CD4-positive, alpha-beta memory T cell (primary cell): ENCODE measurements around the gene BIRC3. TPM values are rescaled to one million over a fixed set of nuclear protein-coding genes. Genes with fewer than 3 reads are reported as not detected.

Experiments used
- CTCF ChIA-PET: fragments of 350-600 bp; sonication (Branson Sonifier 250); formaldehyde crosslinking; loops from one replicate; lab custom pipeline; 2021; ENCODE audit warnings: inconsistent platforms; ENCODE audit not compliant: partially characterized antibody; lab: Charles Lee
- POLR2A ChIA-PET: fragments of 350-600 bp; sonication (Branson Sonifier 250); formaldehyde crosslinking; loops from one replicate; lab custom pipeline; 2021; ENCODE audit not compliant: partially characterized antibody; lab: Charles Lee
- DNase-seq, 5 donors: peaks; one replicate each; pipeline versions ENCODE4 v3.0.0 to v3.0.0-alpha.2; 2020 to 2022; ENCODE audit warnings: mixed read lengths in 1 of 5
- H3K27ac ChIP-seq: one replicate; pipeline ENCODE4 v1.7.0; 2013; ENCODE audit warnings: low read depth, low read length
- H3K27me3 ChIP-seq: 2 replicates; pipeline ENCODE4 v1.7.0; 2013; ENCODE audit warnings: mild to moderate bottlenecking, low read length, moderate library complexity; ENCODE audit not compliant: insufficient read depth
- H3K36me3 ChIP-seq: 2 replicates; pipeline ENCODE4 v1.7.0; 2013; ENCODE audit warnings: mild to moderate bottlenecking, low read length, moderate library complexity; ENCODE audit not compliant: insufficient read depth
- H3K4me1 ChIP-seq: 2 replicates; pipeline ENCODE4 v1.7.0; 2013; ENCODE audit warnings: mild to moderate bottlenecking, low read length, moderate library complexity; ENCODE audit not compliant: insufficient read depth
- H3K4me3 ChIP-seq, 2 donors: one replicate each; pipeline ENCODE4 v1.7.0; 2013; ENCODE audit warnings: low read length in 2 of 2, mild to moderate bottlenecking in 1 of 2
- H3K9me3 ChIP-seq, 2 donors: one replicate each; pipeline ENCODE4 v1.7.0; 2013; ENCODE audit warnings: low read length in 2 of 2, control low read depth in 1 of 2; ENCODE audit not compliant: control insufficient read depth in 1 of 2
- H3K27ac Mint-ChIP-seq, 7 donors: one replicate each; pipeline ENCODE4 v1.8.0; 2020 to 2021; ENCODE audit warnings: mixed read lengths in 7 of 7, mild to moderate bottlenecking in 6 of 7, inconsistent platforms in 3 of 7, moderate library complexity in 3 of 7
- H3K27me3 Mint-ChIP-seq, 2 donors: one replicate each; pipeline ENCODE4 v1.8.0; 2020 to 2021; ENCODE audit warnings: mixed read lengths in 2 of 2
- H3K36me3 Mint-ChIP-seq, 2 donors: one replicate each; pipeline ENCODE4 v1.8.0; 2020 to 2021; ENCODE audit warnings: mixed read lengths in 2 of 2, inconsistent platforms in 1 of 2, mild to moderate bottlenecking in 1 of 2
- H3K4me1 Mint-ChIP-seq, 4 donors: one replicate each; pipeline ENCODE4 v1.8.0; 2020 to 2021; ENCODE audit warnings: mixed read lengths in 4 of 4, mild to moderate bottlenecking in 1 of 4
- H3K4me3 Mint-ChIP-seq, 8 donors: one replicate each; pipeline ENCODE4 v1.8.0; 2020 to 2021; ENCODE audit warnings: mixed read lengths in 8 of 8, mild to moderate bottlenecking in 7 of 8, moderate library complexity in 6 of 8, inconsistent platforms in 3 of 8
- H3K9me3 Mint-ChIP-seq, 8 donors: one replicate each; pipeline ENCODE4 v1.8.0; 2020 to 2021; ENCODE audit warnings: mixed read lengths in 8 of 8, mild to moderate bottlenecking in 5 of 8, inconsistent platforms in 3 of 8, moderate library complexity in 1 of 8
- intact Hi-C: fragments of 100-400 bp; cut with micrococcal nuclease; formaldehyde crosslinking; loops from one replicate; pipeline ENCODE4 v1.15.1; 2023
- polyA plus RNA-seq, 2 donors: library from polyadenylated mRNA; unstranded; fragments of 300-500 nt; fragmentation: Illumina TruSeq; gene quantifications; one replicate each; pipeline ENCODE4 v1.2.3, GENCODE V29; 2021
- total RNA-seq, 2 experiments: library from RNA; stranded (reverse); gene quantifications; one replicate each; pipeline ENCODE4 v1.2.3, GENCODE V29; 2021

BIRC3 gene
- 100 to 1,000 TPM; 197 to 198 TPM for total RNA-seq
- 10 to 100 TPM; 82.5 to 86.3 TPM for polyA plus RNA-seq

GRCh38 chr11:102317099-102317767 is at the start of gene BIRC3:
Gene BIRC3, plus strand, starts transcription at chr11:102317484. Its CDS starts 7,026 bp downstream, at chr11:102324510.
- peaks cover 0 to 4% (median 0%) of the 10 kb centered on the region in 8 donors for H3K9me3 Mint-ChIP-seq
- H3K4me3 Mint-ChIP-seq = peak within 1 kb of the TSS; percentile 90 to 100 (median 96)
- H3K27me3 Mint-ChIP-seq = no peaks in the 10 kb centered on the region
- Histone ChIP-seq H3K27ac (peak within 1 kb of the TSS; percentile 95), H3K4me3 (peak within 1 kb of the TSS; percentile 94 to 96), H3K4me1 (peaks cover 59% of the 10 kb centered on the region), H3K27me3 (no peaks in the 10 kb centered on the region), H3K36me3 (no peaks in the 10 kb centered on the region), H3K9me3 (no peaks in the 10 kb centered on the region)
- peaks cover 28 to 40% of the 10 kb centered on the region in 2 donors for H3K36me3 Mint-ChIP-seq
- ChIA-PET POLR2A (interaction anchor here (1.0 to 6.0 kb wide), 12 partner anchors 8 to 135 kb away, joined by 3 to 149 read pairs (median 7); no protein-coding TSS in a partner anchor), CTCF (interaction anchor here (1.0 to 18.2 kb wide), 6 partner anchors 9 to 349 kb away, joined by 4 to 654 read pairs (median 22); partner anchors contain the start of gene TMEM123)
- H3K4me1 Mint-ChIP-seq = peaks cover 46 to 81% (median 58%) of the 10 kb centered on the region in 4 donors
- peak within 1 kb of the TSS; percentile 90 to 99 (median 99) for H3K27ac Mint-ChIP-seq
- intact Hi-C loops = loop anchor here (1.0 to 2.0 kb wide), 4 partner anchors 11 to 136 kb away; partner anchors contain the start of gene BIRC2
- DNase-seq = peak; percentile 93 to 99 (median 96)

GRCh38 chr11:102267609-102268008 is 49.7 kb upstream of the BIRC3 start:
- POLR2A ChIA-PET = interaction anchor here (1.4 to 2.0 kb wide), 2 partner anchors 20 to 26 kb away, joined by 4 to 6 read pairs; no protein-coding TSS in a partner anchor
- H3K36me3 Mint-ChIP-seq = no peaks in the 10 kb centered on the region
- Histone ChIP-seq H3K4me1 (peaks cover 23% of the 10 kb centered on the region), H3K27me3 (no peaks in the 10 kb centered on the region), H3K9me3 (no peaks in the 10 kb centered on the region), H3K27ac (no peak overlapping the region), H3K36me3 (no peaks in the 10 kb centered on the region), H3K4me3 (no peak overlapping the region)
- intact Hi-C loops = loop anchor here (1.0 to 2.0 kb wide), 2 partner anchors 49 to 352 kb away; partner anchors contain the start of genes BIRC3 and CEP126
- H3K9me3 Mint-ChIP-seq = no peaks in the 10 kb centered on the region
- peak overlapping the region in 6 of 7 donors; percentile 34 to 88 (median 76) for H3K27ac Mint-ChIP-seq
- CTCF ChIA-PET = interaction anchor here (0.7 to 2.3 kb wide), 11 partner anchors 13 to 399 kb away, joined by 3 to 12 read pairs (median 5); no protein-coding TSS in a partner anchor
- DNase-seq = no peak
- H3K4me1 Mint-ChIP-seq = peaks cover 19 to 37% (median 26%) of the 10 kb centered on the region in 4 donors
- H3K27me3 Mint-ChIP-seq = peaks cover 0 to 4% of the 10 kb centered on the region in 2 donors
- peak overlapping the region in 7 of 8 donors; percentile 50 to 80 (median 65) for H3K4me3 Mint-ChIP-seq

- Histone ChIP-seq H3K9me3 (no peaks in the 10 kb centered on the region), H3K36me3 (no peaks in the 10 kb centered on the region), H3K27ac (no peak overlapping the region), H3K4me3 (peak overlapping the region; percentile 45 to 49), H3K27me3 (no peaks in the 10 kb centered on the region), H3K4me1 (peaks cover 23% of the 10 kb centered on the region)
- Mint-ChIP-seq H3K27me3 (peaks cover 0 to 4% of the 10 kb centered on the region in 2 donors), H3K9me3 (no peaks in the 10 kb centered on the region), H3K36me3 (no peaks in the 10 kb centered on the region), H3K4me1 (peaks cover 21 to 37% (median 27%) of the 10 kb centered on the region in 4 donors), H3K27ac (peak overlapping the region; percentile 68 to 88 (median 78)), H3K4me3 (peak overlapping the region; percentile 65 to 84 (median 77))
- intact Hi-C loops = loop anchor here (1.0 to 2.0 kb wide), 2 partner anchors 48 to 353 kb away; partner anchors contain the start of genes BIRC3 and CEP126
- ChIA-PET CTCF (interaction anchor here (0.5 to 2.7 kb wide), 31 partner anchors 8 to 398 kb away, joined by 3 to 17 read pairs (median 4); no protein-coding TSS in a partner anchor), POLR2A (interaction anchor here (0.8 to 2.0 kb wide), 11 partner anchors 12 to 353 kb away, joined by 3 to 6 read pairs (median 3); partner anchors contain the start of gene CEP126)
- DNase-seq = peak; percentile 80 to 88 (median 85)
These were observed 49.0 kb upstream of the BIRC3 start for GRCh38 chr11:102268083-102268984.

- POLR2A ChIA-PET = interaction anchor here (0.8 to 2.0 kb wide), 11 partner anchors 11 to 354 kb away, joined by 3 to 6 read pairs (median 3); partner anchors contain the start of gene CEP126
- Histone ChIP-seq H3K4me3 (peak overlapping the region; percentile 45 to 49), H3K27me3 (no peaks in the 10 kb centered on the region), H3K27ac (no peak overlapping the region), H3K9me3 (no peaks in the 10 kb centered on the region), H3K36me3 (no peaks in the 10 kb centered on the region), H3K4me1 (peaks cover 23% of the 10 kb centered on the region)
- no peaks in the 10 kb centered on the region for H3K9me3 Mint-ChIP-seq
- no peaks in the 10 kb centered on the region for H3K36me3 Mint-ChIP-seq
- H3K4me3 Mint-ChIP-seq = peak overlapping the region; percentile 65 to 84 (median 77)
- DNase-seq = peak in 1 of 5 donors; percentile 47
- intact Hi-C loops = loop anchor here (1.0 to 2.0 kb wide), 2 partner anchors 48 to 354 kb away; partner anchors contain the start of genes BIRC3 and CEP126
- H3K27me3 Mint-ChIP-seq = peaks cover 0 to 4% of the 10 kb centered on the region in 2 donors
- CTCF ChIA-PET = interaction anchor here (0.6 to 2.7 kb wide), 27 partner anchors 9 to 398 kb away, joined by 3 to 17 read pairs (median 4); no protein-coding TSS in a partner anchor
- peaks cover 21 to 37% (median 27%) of the 10 kb centered on the region in 4 donors for H3K4me1 Mint-ChIP-seq
- peak overlapping the region; percentile 68 to 85 (median 77) for H3K27ac Mint-ChIP-seq
These were observed 48.3 kb upstream of the BIRC3 start for GRCh38 chr11:102268985-102269470.

- H3K27ac Mint-ChIP-seq = peak overlapping the region in 1 of 7 donors; percentile 83
- Histone ChIP-seq H3K9me3 (no peaks in the 10 kb centered on the region), H3K36me3 (no peaks in the 10 kb centered on the region), H3K4me1 (peaks cover 23% of the 10 kb centered on the region), H3K4me3 (no peak overlapping the region), H3K27ac (no peak overlapping the region), H3K27me3 (no peaks in the 10 kb centered on the region)
- peak overlapping the region in 3 of 8 donors; percentile 34 to 79 (median 46) for H3K4me3 Mint-ChIP-seq
- ChIA-PET CTCF (interaction anchor here (1.1 to 2.7 kb wide), 7 partner anchors 10 to 343 kb away, joined by 4 to 17 read pairs (median 12); no protein-coding TSS in a partner anchor), POLR2A (interaction anchor here (1.2 kb wide), 1 partner anchor 206 kb away, joined by 3 read pairs; no protein-coding TSS in a partner anchor)
- intact Hi-C loops = loop anchor here (2.0 kb wide), 1 partner anchor 47 kb away; the partner anchor contains the start of gene BIRC3
- peaks cover 21 to 37% (median 27%) of the 10 kb centered on the region in 4 donors for H3K4me1 Mint-ChIP-seq
- H3K36me3 Mint-ChIP-seq = no peaks in the 10 kb centered on the region
- no peak for DNase-seq
- H3K27me3 Mint-ChIP-seq = peaks cover 4% of the 10 kb centered on the region in 2 donors
- no peaks in the 10 kb centered on the region for H3K9me3 Mint-ChIP-seq
These were observed 47.4 kb upstream of the BIRC3 start for GRCh38 chr11:102269927-102270326.
